HEK293T (cell line): ENCODE measurements around the gene SPIRE1.

Source experiments
- BHLHE40 ChIP-seq: fragments of 450-650 bp; IDR thresholded peaks from 2 replicates; pipeline ENCODE4 v1.6.1; 2016; ENCODE audit warnings: mild to moderate bottlenecking, moderate library complexity, borderline replicate concordance
- CTBP1 ChIP-seq: fragments of 450-650 bp; IDR thresholded peaks from 2 replicates; pipeline ENCODE4 v1.6.1; 2016; ENCODE audit warnings: borderline replicate concordance
- ELF4 ChIP-seq: fragments of 450-650 bp; IDR thresholded peaks from 2 replicates; pipeline ENCODE4 v1.6.1; 2017; ENCODE audit warnings: antibody characterized with exemption
- FOXA1 ChIP-seq: fragments of 450-650 bp; IDR thresholded peaks from 2 replicates; pipeline ENCODE4 v1.6.1; 2016; ENCODE audit warnings: mild to moderate bottlenecking
- FOXK2 ChIP-seq: fragments of 450-650 bp; IDR thresholded peaks from 2 replicates; pipeline ENCODE4 v1.6.1; 2016; ENCODE audit warnings: mild to moderate bottlenecking
- FOXM1 ChIP-seq: fragments of 450-650 bp; IDR thresholded peaks from 2 replicates; pipeline ENCODE4 v1.6.1; 2017; ENCODE audit warnings: mild to moderate bottlenecking, borderline replicate concordance
- HDGF ChIP-seq: fragments of 450-650 bp; IDR thresholded peaks from 2 replicates; pipeline ENCODE4 v1.6.1; 2017; ENCODE audit warnings: antibody characterized with exemption, borderline replicate concordance
- L3MBTL2 ChIP-seq: fragments of 450-650 bp; conservative IDR thresholded peaks from 2 replicates; pipeline ENCODE4 v1.6.1; 2016; ENCODE audit warnings: mild to moderate bottlenecking
- LEF1 ChIP-seq: fragments of 450-650 bp; IDR thresholded peaks from 2 replicates; pipeline ENCODE4 v1.6.1; 2017; ENCODE audit warnings: mild to moderate bottlenecking, borderline replicate concordance
- NFRKB ChIP-seq: fragments of 450-650 bp; IDR thresholded peaks from 2 replicates; pipeline ENCODE4 v1.6.1; 2016; ENCODE audit warnings: mild to moderate bottlenecking, moderate library complexity
- PKNOX1 ChIP-seq: fragments of 450-650 bp; IDR thresholded peaks from 2 replicates; pipeline ENCODE4 v1.6.1; 2016
- SUZ12 ChIP-seq: fragments of 450-650 bp; IDR thresholded peaks from 2 replicates; pipeline ENCODE4 v1.6.1; 2016; ENCODE audit warnings: mild to moderate bottlenecking
- ZNF384 ChIP-seq: fragments of 450-650 bp; IDR thresholded peaks from 2 replicates; pipeline ENCODE4 v1.6.1; 2016

GRCh38 chr18:12434541-12434929, 223.4 kb downstream of the SPIRE1 start:
- no peak for TF ChIP-seq NFRKB
- TF ChIP-seq FOXM1 = no peak
- no peak for TF ChIP-seq L3MBTL2
- no peak for TF ChIP-seq ELF4
- TF ChIP-seq FOXA1 = no peak
- no peak for TF ChIP-seq ZNF384
- TF ChIP-seq PKNOX1 = no peak
- no peak for TF ChIP-seq SUZ12
- TF ChIP-seq LEF1 = no peak
- TF ChIP-seq FOXK2 = no peak
- no peak for TF ChIP-seq HDGF
- no peak for TF ChIP-seq BHLHE40
- no peak for TF ChIP-seq CTBP1
